Neural cell (in vitro differentiated cells): ENCODE data around the gene DARS1. TPM values are rescaled to one million over a fixed set of nuclear protein-coding genes. Genes with fewer than 3 reads are reported as not detected.

Experiments used
- H2AFZ ChIP-seq: fragments of 200-600, 300-800 bp; sonication (generic), shearing (Covaris generic); 2 replicates; pipeline ENCODE4 v1.6.0; 2014; ENCODE audit warnings: low read depth, mild to moderate bottlenecking, antibody characterized with exemption, low read length, moderate library complexity
- H3F3A ChIP-seq: fragments of 200-600 bp; shearing (Covaris generic); 2 replicates; pipeline ENCODE4 v1.6.1; 2016; ENCODE audit warnings: mild to moderate bottlenecking, moderate library complexity, mixed read lengths, antibody characterized with exemption, low read length; ENCODE audit not compliant: insufficient read depth, poor library complexity, severe bottlenecking
- H3K27ac ChIP-seq: fragments of 200-600, 300-800 bp; sonication (generic), shearing (Covaris generic); 2 replicates; pipeline ENCODE4 v1.5.1; 2014; ENCODE audit warnings: mild to moderate bottlenecking, low read length, moderate library complexity
- H3K27me3 ChIP-seq: fragments of 300-800, 200-600 bp; sonication (generic), shearing (Covaris generic); 2 replicates; pipeline ENCODE4 v1.6.0; 2014; ENCODE audit warnings: mild to moderate bottlenecking, low read depth, low read length, moderate library complexity; ENCODE audit not compliant: insufficient read depth
- H3K36me3 ChIP-seq: fragments of 300-800, 200-600 bp; sonication (generic), shearing (Covaris generic); 2 replicates; pipeline ENCODE4 v1.5.1; 2014; ENCODE audit warnings: mild to moderate bottlenecking, antibody characterized with exemption, low read length, moderate library complexity; ENCODE audit not compliant: insufficient read depth
- H3K4me2 ChIP-seq: fragments of 300-800, 200-600 bp; sonication (generic), shearing (Covaris generic); 2 replicates; pipeline ENCODE4 v1.6.0; 2014; ENCODE audit warnings: mild to moderate bottlenecking, low read length
- H3K4me3 ChIP-seq: fragments of 300-800, 200-600 bp; sonication (generic), shearing (Covaris generic); 2 replicates; pipeline ENCODE4 v1.5.1; 2014; ENCODE audit warnings: mild to moderate bottlenecking, low read length, moderate library complexity
- H3K79me2 ChIP-seq: fragments of 200-600 bp; shearing (Covaris generic); replicated peaks from 2 replicates; pipeline ENCODE4 v1.6.0; 2014; ENCODE audit warnings: mild to moderate bottlenecking, low read length, moderate library complexity; ENCODE audit not compliant: insufficient read depth
- H3K9ac ChIP-seq: fragments of 300-800, 200-600 bp; sonication (generic), shearing (Covaris generic); 2 replicates; pipeline ENCODE4 v1.6.1; 2016; ENCODE audit warnings: mild to moderate bottlenecking, low read length, mixed read lengths
- H3K9me2 ChIP-seq: fragments of 200-600 bp; shearing (Covaris generic); 2 replicates; pipeline ENCODE4 v1.6.1; 2016; ENCODE audit warnings: mild to moderate bottlenecking, low read length, mixed read lengths; ENCODE audit not compliant: insufficient read depth
- H3K9me3 ChIP-seq: fragments of 200-600, 300-800 bp; sonication (generic), shearing (Covaris generic); 2 replicates; pipeline ENCODE4 v1.6.1; 2016; ENCODE audit warnings: mild to moderate bottlenecking, mixed run types, low read length, moderate library complexity, mixed read lengths
- H4K20me1 ChIP-seq: fragments of 200-600 bp; shearing (Covaris generic); 2 replicates; pipeline ENCODE4 v1.6.1; 2016; ENCODE audit warnings: mild to moderate bottlenecking, mixed run types; ENCODE audit not compliant: insufficient read depth
- EP300 ChIP-seq: fragments of 450-650 bp; conservative IDR thresholded peaks from 2 replicates; pipeline ENCODE4 v1.6.1; 2014; ENCODE audit warnings: antibody characterized with exemption, mild to moderate bottlenecking, moderate library complexity; ENCODE audit not compliant: poor library complexity, severe bottlenecking
- EZH2 ChIP-seq: fragments of 200-600, 300-800 bp; shearing (Covaris generic), sonication (generic); IDR thresholded peaks from 2 replicates; pipeline ENCODE4 v1.6.1; 2014; ENCODE audit warnings: antibody characterized with exemption, low read length, borderline replicate concordance, mild to moderate bottlenecking; ENCODE audit not compliant: insufficient read depth, poor library complexity, severe bottlenecking
- MXI1 ChIP-seq: fragments of 450-650 bp; conservative IDR thresholded peaks from 2 replicates; pipeline ENCODE4 v1.6.1; 2014; ENCODE audit warnings: antibody characterized with exemption, mild to moderate bottlenecking; ENCODE audit not compliant: poor library complexity, severe bottlenecking
- POLR2AphosphoS5 ChIP-seq: IDR thresholded peaks from 2 replicates; pipeline ENCODE4 v1.6.1; 2012
- RAD21 ChIP-seq: fragments of 450-650 bp; conservative IDR thresholded peaks from 2 replicates; pipeline ENCODE4 v1.6.1; 2014; ENCODE audit warnings: antibody characterized with exemption, mild to moderate bottlenecking, moderate library complexity
- SMC3 ChIP-seq: fragments of 450-650 bp; conservative IDR thresholded peaks from 2 replicates; pipeline ENCODE4 v1.6.1; 2014; ENCODE audit warnings: antibody characterized with exemption, mild to moderate bottlenecking, moderate library complexity; ENCODE audit not compliant: poor library complexity
- TAF1 ChIP-seq: IDR thresholded peaks from 2 replicates; pipeline ENCODE4 v1.6.1; 2012; ENCODE audit warnings: low read depth
- polyA plus RNA-seq: library from polyadenylated mRNA; depleted of rRNA; stranded (reverse); fragments of >200 nt; gene quantifications from 2 replicates; pipeline ENCODE4 v1.2.3, GENCODE V29; 2014
- TF ChIP-seq, protein P1 (sequence below): IDR thresholded peaks from 2 replicates; pipeline ENCODE4 v1.6.1; 2012; ENCODE audit warnings: borderline replicate concordance
- TF ChIP-seq, protein P2 (sequence below): fragments of 450-650 bp; IDR thresholded peaks from 2 replicates; pipeline ENCODE4 v1.5.1; 2014; ENCODE audit warnings: antibody characterized with exemption, mild to moderate bottlenecking, moderate library complexity; ENCODE audit not compliant: poor library complexity, severe bottlenecking

The DARS1 gene
- polyA plus RNA-seq, 1 donor from 2014 or later, result 37.9 TPM

DNA sequence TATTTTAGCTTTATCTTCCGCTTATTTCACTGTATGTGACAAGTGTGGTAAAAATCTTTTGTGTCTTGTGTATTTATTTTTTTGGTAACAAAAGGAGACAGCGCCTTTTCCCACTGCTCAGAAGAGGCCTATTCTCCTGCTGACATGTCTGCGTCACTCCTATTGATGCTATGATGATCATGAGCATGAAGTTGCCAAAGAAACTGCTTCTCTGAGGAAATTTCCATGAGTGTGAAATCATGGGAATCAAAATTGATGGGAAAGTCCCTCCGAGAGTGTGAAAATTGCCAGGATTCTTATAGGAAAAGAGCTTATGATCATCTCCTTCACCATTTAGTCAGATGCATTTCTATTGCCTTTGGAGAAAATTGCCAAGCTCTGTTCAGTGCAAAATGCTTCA, 36.5 kb upstream of the DARS1 start:
- Histone ChIP-seq H2AFZ (no peak overlapping the region), H4K20me1 (no peaks in the 10 kb centered on the region), H3K27ac (peak overlapping the region; percentile 10), H3K36me3 (no peaks in the 10 kb centered on the region), H3F3A (peaks cover 4% of the 10 kb centered on the region), H3K79me2 (no peaks in the 10 kb centered on the region), H3K27me3 (no peaks in the 10 kb centered on the region), H3K9me3 (no peaks in the 10 kb centered on the region), H3K9ac (no peak overlapping the region), H3K4me2 (no peak overlapping the region), H3K9me2 (no peaks in the 10 kb centered on the region), H3K4me3 (no peak overlapping the region)
- TF ChIP-seq, protein P1, sequence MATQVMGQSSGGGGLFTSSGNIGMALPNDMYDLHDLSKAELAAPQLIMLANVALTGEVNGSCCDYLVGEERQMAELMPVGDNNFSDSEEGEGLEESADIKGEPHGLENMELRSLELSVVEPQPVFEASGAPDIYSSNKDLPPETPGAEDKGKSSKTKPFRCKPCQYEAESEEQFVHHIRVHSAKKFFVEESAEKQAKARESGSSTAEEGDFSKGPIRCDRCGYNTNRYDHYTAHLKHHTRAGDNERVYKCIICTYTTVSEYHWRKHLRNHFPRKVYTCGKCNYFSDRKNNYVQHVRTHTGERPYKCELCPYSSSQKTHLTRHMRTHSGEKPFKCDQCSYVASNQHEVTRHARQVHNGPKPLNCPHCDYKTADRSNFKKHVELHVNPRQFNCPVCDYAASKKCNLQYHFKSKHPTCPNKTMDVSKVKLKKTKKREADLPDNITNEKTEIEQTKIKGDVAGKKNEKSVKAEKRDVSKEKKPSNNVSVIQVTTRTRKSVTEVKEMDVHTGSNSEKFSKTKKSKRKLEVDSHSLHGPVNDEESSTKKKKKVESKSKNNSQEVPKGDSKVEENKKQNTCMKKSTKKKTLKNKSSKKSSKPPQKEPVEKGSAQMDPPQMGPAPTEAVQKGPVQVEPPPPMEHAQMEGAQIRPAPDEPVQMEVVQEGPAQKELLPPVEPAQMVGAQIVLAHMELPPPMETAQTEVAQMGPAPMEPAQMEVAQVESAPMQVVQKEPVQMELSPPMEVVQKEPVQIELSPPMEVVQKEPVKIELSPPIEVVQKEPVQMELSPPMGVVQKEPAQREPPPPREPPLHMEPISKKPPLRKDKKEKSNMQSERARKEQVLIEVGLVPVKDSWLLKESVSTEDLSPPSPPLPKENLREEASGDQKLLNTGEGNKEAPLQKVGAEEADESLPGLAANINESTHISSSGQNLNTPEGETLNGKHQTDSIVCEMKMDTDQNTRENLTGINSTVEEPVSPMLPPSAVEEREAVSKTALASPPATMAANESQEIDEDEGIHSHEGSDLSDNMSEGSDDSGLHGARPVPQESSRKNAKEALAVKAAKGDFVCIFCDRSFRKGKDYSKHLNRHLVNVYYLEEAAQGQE, result peak; percentile 99
- no peak for TF ChIP-seq TAF1
- peak; percentile 64 for TF ChIP-seq EP300
- peak; percentile 40 for TF ChIP-seq POLR2AphosphoS5
- no peak for TF ChIP-seq EZH2
- no peak for TF ChIP-seq SMC3
- TF ChIP-seq, protein P2, sequence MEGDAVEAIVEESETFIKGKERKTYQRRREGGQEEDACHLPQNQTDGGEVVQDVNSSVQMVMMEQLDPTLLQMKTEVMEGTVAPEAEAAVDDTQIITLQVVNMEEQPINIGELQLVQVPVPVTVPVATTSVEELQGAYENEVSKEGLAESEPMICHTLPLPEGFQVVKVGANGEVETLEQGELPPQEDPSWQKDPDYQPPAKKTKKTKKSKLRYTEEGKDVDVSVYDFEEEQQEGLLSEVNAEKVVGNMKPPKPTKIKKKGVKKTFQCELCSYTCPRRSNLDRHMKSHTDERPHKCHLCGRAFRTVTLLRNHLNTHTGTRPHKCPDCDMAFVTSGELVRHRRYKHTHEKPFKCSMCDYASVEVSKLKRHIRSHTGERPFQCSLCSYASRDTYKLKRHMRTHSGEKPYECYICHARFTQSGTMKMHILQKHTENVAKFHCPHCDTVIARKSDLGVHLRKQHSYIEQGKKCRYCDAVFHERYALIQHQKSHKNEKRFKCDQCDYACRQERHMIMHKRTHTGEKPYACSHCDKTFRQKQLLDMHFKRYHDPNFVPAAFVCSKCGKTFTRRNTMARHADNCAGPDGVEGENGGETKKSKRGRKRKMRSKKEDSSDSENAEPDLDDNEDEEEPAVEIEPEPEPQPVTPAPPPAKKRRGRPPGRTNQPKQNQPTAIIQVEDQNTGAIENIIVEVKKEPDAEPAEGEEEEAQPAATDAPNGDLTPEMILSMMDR, result no peak
- TF ChIP-seq MXI1, result no peak
- no peak for TF ChIP-seq RAD21

DNA sequence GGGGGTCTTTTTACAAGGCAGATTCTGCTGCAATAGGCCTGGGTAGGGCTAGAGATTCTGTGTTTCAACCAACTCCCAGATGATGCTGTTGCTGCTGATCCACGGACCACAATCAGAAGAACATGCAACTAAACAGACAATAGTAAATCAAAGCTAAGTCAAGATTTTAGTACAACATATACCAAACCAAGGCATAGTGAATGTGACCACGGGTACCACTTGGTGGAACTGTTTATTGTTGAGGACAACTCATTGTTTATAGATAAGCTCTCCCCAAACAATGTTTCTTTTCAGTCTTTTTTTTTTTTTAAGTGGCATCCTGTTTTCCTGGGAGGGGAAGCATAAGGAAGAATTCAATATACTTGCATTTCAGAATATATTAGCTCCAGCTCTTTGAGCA, 36.0 kb upstream of the DARS1 start:
- peak overlapping the region; percentile 10 for H3K27ac ChIP-seq
- no peak overlapping the region for H3K4me3 ChIP-seq
- peaks cover 3% of the 10 kb centered on the region for H3F3A ChIP-seq
- no peak overlapping the region for H2AFZ ChIP-seq
- H3K79me2 ChIP-seq, result no peaks in the 10 kb centered on the region
- H3K9me2 ChIP-seq, result no peaks in the 10 kb centered on the region
- H4K20me1 ChIP-seq, result no peaks in the 10 kb centered on the region
- H3K36me3 ChIP-seq, result no peaks in the 10 kb centered on the region
- no peaks in the 10 kb centered on the region for H3K9me3 ChIP-seq
- H3K27me3 ChIP-seq, result no peaks in the 10 kb centered on the region
- TF ChIP-seq MXI1, result no peak
- no peak for TF ChIP-seq RAD21
- TF ChIP-seq, protein P2, result no peak
- no peak for TF ChIP-seq TAF1
- no peak for TF ChIP-seq POLR2AphosphoS5
- no peak for TF ChIP-seq EZH2
- no peak for TF ChIP-seq EP300
- TF ChIP-seq, protein P1, result no peak
- TF ChIP-seq SMC3, result no peak
- no peak overlapping the region for H3K9ac ChIP-seq
- no peak overlapping the region for H3K4me2 ChIP-seq
